KBM-7 (cell line): Measurements from ENCODE around the gene BANK1.

Source experiments
- DNase-seq: peaks from one replicate; pipeline ENCODE4 v3.0.0-alpha.2; 2015
- in situ Hi-C: fragments of 300-500 bp; cut with MboI; formaldehyde crosslinking; loops from 2 replicates; pipeline ENCODE4 v1.14.3; 2020; ENCODE audit warnings: low sequenced_read_pairs, low pct_unique_long_range_greater_than_20kb, mixed read lengths

The BANK1 gene

GRCh38 chr4:101987623-101988243 is 197.2 kb downstream of the BANK1 start:
- in situ Hi-C loops = no loop called here
- no peak for DNase-seq

- in situ Hi-C loops = no loop called here
- DNase-seq = no peak
These were observed 199.0 kb downstream of the BANK1 start for GRCh38 chr4:101989551-101989950.

- no peak for DNase-seq
- in situ Hi-C loops = no loop called here
These were observed 201.9 kb downstream of the BANK1 start for GRCh38 chr4:101992446-101992845.

- in situ Hi-C loops = no loop called here
- peak; percentile 41 for DNase-seq
These were observed 202.7 kb downstream of the BANK1 start for GRCh38 chr4:101993002-101993841.

- in situ Hi-C loops = no loop called here
- no peak for DNase-seq
These were observed 203.6 kb downstream of the BANK1 start for GRCh38 chr4:101993842-101994775.

- DNase-seq = no peak
- in situ Hi-C loops = no loop called here
These were observed 217.5 kb downstream of the BANK1 start for GRCh38 chr4:102007959-102008425.

GRCh38 chr4:102008711-102009110 is 218.2 kb downstream of the BANK1 start:
- DNase-seq = no peak
- in situ Hi-C loops = no loop called here

- in situ Hi-C loops = no loop called here
- no peak for DNase-seq
These were observed 231.8 kb downstream of the BANK1 start for GRCh38 chr4:102022343-102022742.

GRCh38 chr4:102027961-102028360 is 237.4 kb downstream of the BANK1 start:
- in situ Hi-C loops = no loop called here

GRCh38 chr4:102031406-102031805 is 240.9 kb downstream of the BANK1 start:
- peak; percentile 16 for DNase-seq
- in situ Hi-C loops = no loop called here

More at GRCh38 chr4:102027961-102028360, 237.4 kb downstream of the BANK1 start:
- DNase-seq = no peak

- in situ Hi-C loops = no loop called here
- DNase-seq = no peak
These were observed 245.5 kb downstream of the BANK1 start for GRCh38 chr4:102036016-102036415.

- DNase-seq = no peak
- in situ Hi-C loops = no loop called here
These were observed 246.3 kb downstream of the BANK1 start for GRCh38 chr4:102036619-102037376.

GRCh38 chr4:102037566-102037965 is 247.0 kb downstream of the BANK1 start:
- DNase-seq = no peak
- in situ Hi-C loops = no loop called here

GRCh38 chr4:102042871-102043802 is 252.6 kb downstream of the BANK1 start:
- in situ Hi-C loops = no loop called here
- DNase-seq = no peak

GRCh38 chr4:102047616-102048015 is 257.1 kb downstream of the BANK1 start:
- in situ Hi-C loops = no loop called here

GRCh38 chr4:102055805-102056204 is 265.3 kb downstream of the BANK1 start:
- in situ Hi-C loops = no loop called here

More at GRCh38 chr4:102047616-102048015, 257.1 kb downstream of the BANK1 start:
- no peak for DNase-seq

GRCh38 chr4:102057122-102057521 is 266.6 kb downstream of the BANK1 start:
- in situ Hi-C loops = no loop called here
- no peak for DNase-seq

More at GRCh38 chr4:102055805-102056204, 265.3 kb downstream of the BANK1 start:
- DNase-seq = no peak

GRCh38 chr4:102061133-102061532 is 270.6 kb downstream of the BANK1 start:
- no peak for DNase-seq
- in situ Hi-C loops = no loop called here
